Measurements from ENCODE around the gene SLX4IP.
"Not testable (repeated sequence)": the region's sequence is repeated elsewhere in the genome, so short reads cannot be mapped to it uniquely, and the experiment has no call there.

Gene SLX4IP

GRCh38 chr20:10434832-10435812 is at the start of gene SLX4IP:
SLX4IP (plus strand) TSS chr20:10435305; CDS start chr20:10458205, 22,900 bp downstream.
- DNase-seq = peak; percentile 98

- DNase-seq = no peak
Observed at GRCh38 chr20:10385850-10386544, 49.1 kb upstream of the SLX4IP start.

- DNase-seq = no peak
Observed at GRCh38 chr20:10387686-10388085, 47.4 kb upstream of the SLX4IP start.

- DNase-seq = no peak
Observed at GRCh38 chr20:10388597-10388996, 46.5 kb upstream of the SLX4IP start.

- no peak for DNase-seq
Observed at GRCh38 chr20:10390709-10391108, 44.4 kb upstream of the SLX4IP start.

- not testable (repeated sequence) for DNase-seq
Observed at GRCh38 chr20:10394752-10395151, 40.4 kb upstream of the SLX4IP start.

- no peak for DNase-seq
Observed at GRCh38 chr20:10398834-10399369, 36.2 kb upstream of the SLX4IP start.

GRCh38 chr20:10402938-10403608 is 32.0 kb upstream of the SLX4IP start:
- no peak for DNase-seq

- DNase-seq = peak; percentile 15
Observed at GRCh38 chr20:10404023-10404628, 31.0 kb upstream of the SLX4IP start.

GRCh38 chr20:10404959-10405530 is 30.1 kb upstream of the SLX4IP start:
- no peak for DNase-seq

- DNase-seq = no peak
Observed at GRCh38 chr20:10408108-10408813, 26.8 kb upstream of the SLX4IP start.

- no peak for DNase-seq
Observed at GRCh38 chr20:10411673-10412072, 23.4 kb upstream of the SLX4IP start.

- DNase-seq = no peak
Observed at GRCh38 chr20:10412591-10413408, 22.3 kb upstream of the SLX4IP start.

GRCh38 chr20:10415013-10415650 is 20.0 kb upstream of the SLX4IP start:
- no peak for DNase-seq

- not testable (repeated sequence) for DNase-seq
Observed at GRCh38 chr20:10417218-10417617, 17.9 kb upstream of the SLX4IP start.

- no peak for DNase-seq
Observed at GRCh38 chr20:10419550-10420133, 15.5 kb upstream of the SLX4IP start.

- DNase-seq = no peak
Observed at GRCh38 chr20:10423735-10424134, 11.4 kb upstream of the SLX4IP start.

GRCh38 chr20:10427060-10427692 is 7.9 kb upstream of the SLX4IP start:
- DNase-seq = peak; percentile 40

- DNase-seq = no peak
Observed at GRCh38 chr20:10428008-10428407, 7.1 kb upstream of the SLX4IP start.
